GM18508 (cell line): ENCODE measurements around the gene TGM3.
"Not testable (repeated sequence)": the region's sequence is repeated elsewhere in the genome, so short reads cannot be mapped to it uniquely, and the experiment has no call there.

Experiments
- ATAC-seq: cut with Tn5 transposase; IDR thresholded peaks from one replicate; pipeline ENCODE4 v1.9.1; 2021; ENCODE audit warnings: moderate number of reproducible peaks; ENCODE audit not compliant: insufficient read depth, unreplicated experiment

Gene TGM3, protein sequence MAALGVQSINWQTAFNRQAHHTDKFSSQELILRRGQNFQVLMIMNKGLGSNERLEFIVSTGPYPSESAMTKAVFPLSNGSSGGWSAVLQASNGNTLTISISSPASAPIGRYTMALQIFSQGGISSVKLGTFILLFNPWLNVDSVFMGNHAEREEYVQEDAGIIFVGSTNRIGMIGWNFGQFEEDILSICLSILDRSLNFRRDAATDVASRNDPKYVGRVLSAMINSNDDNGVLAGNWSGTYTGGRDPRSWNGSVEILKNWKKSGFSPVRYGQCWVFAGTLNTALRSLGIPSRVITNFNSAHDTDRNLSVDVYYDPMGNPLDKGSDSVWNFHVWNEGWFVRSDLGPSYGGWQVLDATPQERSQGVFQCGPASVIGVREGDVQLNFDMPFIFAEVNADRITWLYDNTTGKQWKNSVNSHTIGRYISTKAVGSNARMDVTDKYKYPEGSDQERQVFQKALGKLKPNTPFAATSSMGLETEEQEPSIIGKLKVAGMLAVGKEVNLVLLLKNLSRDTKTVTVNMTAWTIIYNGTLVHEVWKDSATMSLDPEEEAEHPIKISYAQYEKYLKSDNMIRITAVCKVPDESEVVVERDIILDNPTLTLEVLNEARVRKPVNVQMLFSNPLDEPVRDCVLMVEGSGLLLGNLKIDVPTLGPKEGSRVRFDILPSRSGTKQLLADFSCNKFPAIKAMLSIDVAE

GRCh38 chr20:2295886-2296515 is at the start of gene TGM3:
Gene TGM3, plus strand, starts transcription at chr20:2296001. Its CDS starts 63 bp downstream, at chr20:2296064.
- ATAC-seq: no peak

DNA sequence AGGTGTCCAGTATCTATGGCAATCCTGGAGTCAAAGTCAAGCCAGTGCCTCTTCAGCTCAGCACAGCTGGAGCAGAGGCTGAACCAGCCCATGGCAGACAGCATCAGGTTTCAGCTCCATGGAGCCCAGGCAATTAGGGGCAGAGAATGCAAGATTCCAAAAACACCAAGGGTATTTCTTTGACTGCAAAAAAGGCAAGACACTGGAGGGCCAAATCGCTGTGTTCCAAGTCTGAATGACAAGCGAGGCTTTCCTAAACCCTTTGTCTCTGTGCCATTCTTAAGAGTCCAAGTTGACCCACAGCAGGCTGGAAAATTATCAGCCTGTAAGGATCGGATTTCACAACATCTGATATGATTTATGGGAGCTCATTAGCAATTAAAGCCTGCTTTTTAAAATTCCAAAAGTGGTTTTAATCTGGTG is 49.7 kb upstream of the TGM3 start:
- ATAC-seq: no peak

DNA sequence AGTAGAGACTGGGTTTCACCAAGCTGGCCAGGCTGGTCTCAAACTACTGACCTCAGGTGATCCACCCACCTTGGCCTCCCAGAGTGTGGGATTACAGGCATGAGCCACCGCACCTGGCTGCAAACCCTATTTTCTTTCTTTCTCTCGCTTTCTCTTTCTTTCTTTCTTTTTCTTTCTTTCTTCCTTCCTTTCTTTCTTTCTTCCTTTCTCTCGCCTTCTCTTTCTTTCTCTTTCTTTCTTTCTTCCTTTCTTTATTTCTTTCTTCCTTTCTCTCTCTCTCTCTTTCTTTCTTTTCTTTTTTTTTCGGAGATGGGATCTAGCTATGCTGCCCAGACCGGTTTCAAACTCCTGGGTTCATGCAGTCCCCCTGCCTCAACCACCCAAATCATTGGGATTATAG is 47.0 kb upstream of the TGM3 start:
- no peak for ATAC-seq

GRCh38 chr20:2249935-2250334 is 45.9 kb upstream of the TGM3 start:
- ATAC-seq: no peak

- no peak for ATAC-seq
These were observed 43.3 kb upstream of the TGM3 start for GRCh38 chr20:2252419-2252997.

DNA sequence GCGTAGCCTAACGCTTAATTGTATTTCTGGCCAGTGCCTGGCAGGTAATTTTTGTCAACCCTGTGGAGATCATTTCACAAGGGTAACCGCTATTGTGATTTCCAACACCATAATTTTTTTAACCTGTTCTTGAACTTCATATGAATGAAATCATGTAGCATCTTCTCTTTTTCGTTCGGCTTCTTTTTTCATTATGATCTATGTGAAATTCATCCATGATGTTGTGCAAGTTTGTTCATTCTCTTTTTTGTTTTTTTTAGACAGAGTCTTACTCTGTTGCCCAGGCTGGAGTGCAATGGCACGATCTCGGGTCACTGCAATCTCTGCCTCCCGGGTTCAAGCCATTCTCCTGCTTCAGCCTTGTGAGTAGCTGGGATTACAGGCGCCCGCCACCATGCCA is 42.5 kb upstream of the TGM3 start:
- ATAC-seq: no peak

- ATAC-seq: no peak
These were observed 41.5 kb upstream of the TGM3 start for GRCh38 chr20:2254333-2254732.

GRCh38 chr20:2255926-2256531 is 39.8 kb upstream of the TGM3 start:
- no peak for ATAC-seq

DNA sequence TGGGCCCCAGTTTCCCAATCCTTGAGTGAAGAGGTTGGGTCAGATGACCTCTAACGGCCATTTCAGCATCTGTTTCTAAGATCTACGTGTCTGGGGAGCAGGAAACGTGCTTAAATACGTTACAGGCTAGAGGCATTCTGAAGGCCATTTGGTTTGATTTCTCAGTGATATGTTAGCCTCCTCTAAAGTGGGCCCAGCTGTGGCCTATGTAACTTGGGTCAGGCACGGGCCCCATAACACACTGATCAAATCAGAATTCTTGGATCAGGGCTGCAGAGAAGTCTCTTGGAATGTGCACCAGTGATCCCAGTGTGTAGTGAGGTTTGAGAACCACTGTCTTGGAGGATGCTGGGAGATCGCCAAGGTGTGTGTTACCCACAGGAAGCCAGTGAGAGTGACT is 36.1 kb upstream of the TGM3 start:
- ATAC-seq: no peak

GRCh38 chr20:2260250-2260649 is 35.6 kb upstream of the TGM3 start:
- ATAC-seq: no peak

GRCh38 chr20:2261046-2261485 is 34.7 kb upstream of the TGM3 start:
- no peak for ATAC-seq

DNA sequence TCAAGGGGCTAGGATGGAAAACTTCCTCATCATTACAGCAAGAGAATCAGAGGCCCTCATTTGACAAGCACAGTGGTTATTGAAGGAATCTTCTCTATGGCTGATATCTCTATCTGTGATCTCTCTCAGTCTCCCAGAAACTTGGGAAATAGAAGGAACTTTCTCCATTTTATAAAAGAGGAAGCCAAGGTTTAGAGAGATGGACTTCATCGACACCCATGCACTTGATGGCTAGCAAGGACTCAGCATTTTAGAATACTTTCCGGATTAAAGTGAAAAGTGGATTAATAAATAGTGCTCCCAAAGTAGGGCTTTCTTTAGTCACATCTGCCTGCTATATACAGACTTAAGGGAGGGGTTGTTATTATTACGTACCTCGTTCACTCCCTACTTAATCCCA is 34.2 kb upstream of the TGM3 start:
- ATAC-seq: no peak

- no peak for ATAC-seq
These were observed 31.7 kb upstream of the TGM3 start for GRCh38 chr20:2264118-2264517.

DNA sequence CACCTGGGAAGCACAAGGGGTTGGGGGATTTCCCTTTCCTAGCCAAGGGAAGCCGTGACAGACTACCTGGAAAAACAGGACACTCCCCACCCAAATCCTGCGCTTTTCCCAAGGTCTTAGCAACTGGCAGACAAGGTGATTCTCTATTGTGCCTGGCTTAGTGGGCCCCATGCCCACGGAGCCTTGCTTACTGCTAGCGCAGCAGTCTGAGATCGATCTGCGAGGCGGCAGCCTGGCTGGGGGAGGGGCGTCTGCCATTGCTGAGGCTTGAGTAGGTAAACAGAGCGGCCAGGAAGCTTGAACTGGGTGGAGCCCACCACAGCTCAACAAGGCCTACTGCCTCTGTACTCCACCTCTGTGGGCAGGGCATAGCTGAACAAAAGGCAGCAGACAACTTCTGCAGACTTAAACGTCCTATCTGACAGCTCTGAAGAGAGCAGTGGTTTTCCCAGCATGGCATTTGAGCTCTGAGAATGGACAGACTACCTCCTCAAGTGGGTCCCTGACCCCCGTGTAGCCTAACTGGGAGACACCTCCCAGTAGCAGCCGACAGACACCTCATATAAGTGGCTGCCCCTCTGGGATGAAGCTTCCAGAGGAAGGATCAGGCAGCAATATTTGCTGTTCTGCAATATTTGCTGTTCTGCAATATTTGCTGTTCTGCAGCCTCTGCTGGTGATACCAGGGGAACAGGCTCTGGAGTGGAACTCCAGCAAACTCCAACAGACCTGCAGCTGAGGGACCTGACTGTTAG is 31.0 kb upstream of the TGM3 start:
- ATAC-seq: not testable (repeated sequence)

DNA sequence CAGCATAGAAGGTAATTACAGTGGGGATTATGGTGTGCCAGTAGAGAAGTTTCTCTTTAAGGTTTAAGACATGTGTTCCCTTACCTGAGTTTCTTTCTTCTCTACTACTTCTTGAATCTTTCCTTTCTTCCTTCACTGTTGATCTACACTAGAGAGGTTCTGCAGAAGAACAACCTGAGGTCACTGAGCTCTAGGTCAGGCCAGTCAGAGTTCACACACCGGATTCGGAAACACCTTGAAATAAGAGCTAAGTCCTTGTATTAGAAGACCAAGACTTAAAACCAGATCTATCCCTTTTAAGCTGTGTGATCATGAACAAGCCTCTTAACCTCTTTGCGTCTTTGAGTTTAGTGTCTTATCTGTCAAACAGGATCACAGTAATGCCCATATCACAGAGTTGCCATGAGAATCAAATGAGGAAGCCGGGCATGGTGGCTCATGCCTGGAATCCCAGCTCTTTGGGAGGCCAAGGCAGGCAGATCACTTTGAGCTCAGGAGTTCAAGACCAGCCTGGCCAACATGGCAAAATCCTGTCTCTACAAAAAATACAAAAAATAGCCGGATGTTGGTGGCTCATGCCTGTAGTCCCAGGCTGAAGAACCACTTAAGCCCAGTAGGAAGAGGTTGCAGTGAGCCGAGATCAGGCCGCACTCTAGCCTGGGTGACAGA is 22.0 kb upstream of the TGM3 start:
- no peak for ATAC-seq

DNA sequence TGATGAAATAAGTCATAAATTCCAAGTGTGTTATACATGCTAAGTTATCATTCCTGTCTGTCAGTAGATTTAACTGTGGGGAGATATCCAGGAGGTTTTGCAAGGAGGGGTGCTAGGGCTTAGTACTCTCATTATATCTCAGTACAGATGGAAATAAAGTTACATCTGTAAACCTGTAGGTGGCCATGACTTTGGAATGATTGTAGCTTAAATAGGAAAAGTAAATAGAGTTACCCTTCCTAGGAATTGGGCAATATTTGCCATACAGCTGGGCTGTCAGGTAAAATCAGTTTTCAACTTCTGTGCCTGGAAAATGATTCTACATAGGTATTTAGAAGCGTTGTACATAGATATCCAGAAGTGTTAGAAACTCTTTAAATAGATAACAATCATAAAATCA is 19.8 kb upstream of the TGM3 start:
- no peak for ATAC-seq

GRCh38 chr20:2279253-2279779 is 16.5 kb upstream of the TGM3 start:
- no peak for ATAC-seq

DNA sequence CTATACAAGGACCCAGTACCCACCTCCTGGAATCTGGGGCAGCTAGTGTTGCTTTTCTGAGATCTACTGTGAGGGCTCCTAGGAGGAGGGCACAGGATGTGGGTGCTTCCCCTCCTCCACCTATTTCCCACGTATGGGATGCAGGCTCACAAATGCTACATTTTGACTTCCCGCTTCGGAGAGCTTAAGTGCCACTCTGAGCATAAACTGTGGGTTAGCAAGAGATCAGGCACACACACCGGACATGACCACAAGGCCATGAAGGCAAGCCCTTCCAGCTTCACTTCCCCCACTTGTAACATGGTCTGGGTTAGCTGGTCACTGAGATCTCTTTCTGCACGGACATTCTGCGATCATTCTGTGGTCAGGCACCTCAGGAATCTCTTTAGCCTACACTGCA is 15.7 kb upstream of the TGM3 start:
- ATAC-seq: no peak

- no peak for ATAC-seq
These were observed 14.2 kb upstream of the TGM3 start for GRCh38 chr20:2281563-2281962.
